ENCODE results near the gene GRK3.
"Not testable (repeated sequence)": the region's sequence is repeated elsewhere in the genome, so short reads cannot be mapped to it uniquely, and the experiment has no call there.

The GRK3 gene

DNA sequence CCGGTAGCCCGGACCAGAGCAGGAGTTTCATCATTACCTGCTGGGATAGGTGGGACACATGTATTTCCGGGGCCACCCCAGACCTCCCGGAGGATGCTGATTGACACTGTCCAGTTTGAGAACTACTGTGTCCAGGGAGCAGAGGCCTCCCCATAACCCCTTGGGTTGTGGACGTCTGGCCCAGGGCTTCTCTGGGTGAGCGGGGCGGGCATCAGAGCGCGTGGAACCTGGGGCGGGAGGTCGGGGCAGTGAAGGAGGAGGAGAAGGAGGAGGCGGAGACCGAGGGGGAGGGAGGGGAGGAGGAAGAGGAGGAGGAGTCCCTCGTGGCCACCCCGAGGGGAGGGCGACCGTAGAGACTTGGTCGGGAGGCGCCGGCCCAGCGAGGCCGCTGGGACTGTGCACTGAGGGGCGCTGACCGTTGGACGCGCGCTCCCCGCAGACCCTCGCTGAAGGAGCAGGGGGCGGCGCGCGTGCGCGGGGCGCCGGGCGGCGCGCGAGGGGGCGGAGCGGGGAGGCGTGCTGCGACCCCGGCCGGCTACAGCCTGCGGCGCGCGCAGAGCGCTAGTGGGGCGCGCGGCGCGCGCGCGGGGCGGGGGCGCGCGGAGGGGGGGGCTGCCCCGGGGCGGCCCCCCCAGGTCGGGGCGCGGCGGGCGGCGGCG is at the start of gene GRK3:
TSS of gene GRK3 (plus strand) at position 356 of the 659 bp plus-strand sequence. CDS start 366 bp downstream, outside the sequence.
- DNase-seq, result no peak

GRCh38 chr22:25518000-25518663 is 46.3 kb upstream of the GRK3 start:
- no peak for DNase-seq

- no peak for DNase-seq
Observed at GRCh38 chr22:25525376-25525775, 39.1 kb upstream of the GRK3 start.

- DNase-seq, result not testable (repeated sequence)
Observed at GRCh38 chr22:25525804-25526584, 38.5 kb upstream of the GRK3 start.

- DNase-seq, result not testable (repeated sequence)
Observed at GRCh38 chr22:25527016-25527415, 37.5 kb upstream of the GRK3 start.

GRCh38 chr22:25528068-25528467 is 36.4 kb upstream of the GRK3 start:
- DNase-seq, result not testable (repeated sequence)

DNA sequence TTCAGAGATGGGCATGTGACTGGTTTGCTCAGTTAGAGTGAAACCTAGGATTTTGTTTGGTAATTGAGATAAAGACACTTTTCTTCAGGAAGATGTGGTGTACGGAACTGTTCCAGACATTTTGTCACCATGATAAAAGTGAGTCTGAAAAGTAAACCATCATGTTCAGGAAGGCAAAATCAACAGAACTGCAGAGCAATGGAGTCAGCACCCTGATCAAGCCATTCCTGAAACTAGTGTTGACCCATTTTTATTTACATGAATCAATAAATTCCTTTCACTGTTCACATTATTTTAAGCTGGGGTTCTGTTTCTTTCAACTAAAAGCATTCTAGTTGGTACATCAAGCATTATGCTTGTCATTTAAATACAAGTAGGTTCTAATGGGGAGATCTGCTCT is 35.4 kb upstream of the GRK3 start:
- DNase-seq, result not testable (repeated sequence)

DNA sequence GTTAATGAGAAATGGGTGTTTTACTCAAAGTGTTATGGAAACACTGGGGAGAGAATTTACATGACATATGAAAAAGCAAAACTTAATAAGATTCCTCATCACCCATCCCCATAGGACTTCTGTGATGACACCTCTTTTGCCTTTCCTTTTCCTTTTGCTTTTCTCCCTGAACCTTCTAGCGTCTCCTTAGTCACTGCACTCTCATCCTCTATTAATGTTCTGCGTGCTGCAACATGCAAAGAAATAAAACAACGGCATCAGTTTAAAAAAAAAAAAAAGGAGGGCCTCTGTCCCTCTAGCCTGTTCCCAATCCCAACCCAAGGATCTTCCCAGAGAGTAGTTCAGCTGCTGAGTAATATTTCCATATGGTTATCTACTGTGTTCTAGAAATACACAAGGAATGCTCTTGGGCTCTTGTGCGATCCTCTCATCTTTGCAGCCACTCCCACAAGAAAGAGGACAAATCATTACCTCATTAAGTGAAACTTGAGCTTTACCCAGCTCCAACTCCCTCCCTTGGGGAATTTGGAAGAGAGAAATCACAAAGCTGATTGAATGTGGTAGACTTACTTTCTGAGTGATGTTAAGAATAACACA is 34.8 kb upstream of the GRK3 start:
- not testable (repeated sequence) for DNase-seq

GRCh38 chr22:25531677-25532076 is 32.8 kb upstream of the GRK3 start:
- not testable (repeated sequence) for DNase-seq

- no peak for DNase-seq
Observed at GRCh38 chr22:25534724-25535123, 29.8 kb upstream of the GRK3 start.

DNA sequence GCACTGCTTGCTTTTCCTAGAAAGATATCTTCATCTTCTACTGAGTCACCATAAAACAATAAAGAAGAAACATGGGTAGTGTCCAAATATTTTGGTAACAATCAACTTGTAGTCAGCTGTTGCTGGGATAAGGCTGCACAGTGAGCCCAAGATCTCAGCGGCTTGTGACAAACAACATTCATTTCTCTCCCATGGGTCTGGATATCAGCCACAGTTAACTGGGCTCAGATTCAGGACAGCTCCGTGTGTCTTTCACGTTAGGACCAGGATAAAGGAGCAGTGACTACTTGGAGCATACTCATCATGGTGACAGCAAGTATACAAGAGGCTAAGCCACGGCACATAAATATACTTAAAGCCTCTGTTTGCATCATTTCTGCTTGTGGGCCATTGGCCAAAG is 27.9 kb upstream of the GRK3 start:
- DNase-seq, result no peak

DNA sequence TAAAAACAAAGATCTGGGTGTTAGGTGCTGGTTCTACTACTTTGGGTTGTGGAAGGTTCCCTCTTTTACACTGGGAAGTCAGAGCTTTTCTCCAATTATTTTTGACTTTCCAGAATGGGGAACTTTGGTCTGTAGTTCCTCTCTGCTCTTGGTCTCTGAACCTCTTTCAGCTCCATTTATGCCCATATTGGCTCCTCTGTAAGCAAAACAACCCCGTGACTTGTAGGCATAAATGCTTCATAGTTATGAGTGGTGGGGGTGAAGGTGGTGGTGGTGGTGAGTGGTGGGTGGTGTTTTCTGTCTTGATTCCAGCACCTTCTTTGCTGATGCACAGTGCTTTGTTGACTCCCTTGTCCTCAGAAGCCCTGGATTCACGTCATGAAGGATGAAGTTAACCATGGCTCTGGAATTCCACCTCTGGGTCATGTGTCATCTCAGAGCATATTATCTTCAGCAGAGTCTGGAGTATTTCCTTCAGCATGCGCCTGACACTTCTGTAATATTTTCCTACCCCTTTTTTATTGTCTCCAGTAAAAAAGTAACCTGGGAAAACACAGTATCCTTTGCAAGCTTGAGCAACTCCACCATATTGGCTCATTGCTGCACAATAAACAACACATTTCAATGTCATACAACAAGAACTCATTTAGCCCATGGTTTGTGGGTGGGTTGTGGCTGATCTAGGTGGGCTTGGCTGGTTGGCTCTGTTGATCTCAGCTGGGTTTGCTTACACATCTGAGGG is 24.1 kb upstream of the GRK3 start:
- DNase-seq, result no peak

DNA sequence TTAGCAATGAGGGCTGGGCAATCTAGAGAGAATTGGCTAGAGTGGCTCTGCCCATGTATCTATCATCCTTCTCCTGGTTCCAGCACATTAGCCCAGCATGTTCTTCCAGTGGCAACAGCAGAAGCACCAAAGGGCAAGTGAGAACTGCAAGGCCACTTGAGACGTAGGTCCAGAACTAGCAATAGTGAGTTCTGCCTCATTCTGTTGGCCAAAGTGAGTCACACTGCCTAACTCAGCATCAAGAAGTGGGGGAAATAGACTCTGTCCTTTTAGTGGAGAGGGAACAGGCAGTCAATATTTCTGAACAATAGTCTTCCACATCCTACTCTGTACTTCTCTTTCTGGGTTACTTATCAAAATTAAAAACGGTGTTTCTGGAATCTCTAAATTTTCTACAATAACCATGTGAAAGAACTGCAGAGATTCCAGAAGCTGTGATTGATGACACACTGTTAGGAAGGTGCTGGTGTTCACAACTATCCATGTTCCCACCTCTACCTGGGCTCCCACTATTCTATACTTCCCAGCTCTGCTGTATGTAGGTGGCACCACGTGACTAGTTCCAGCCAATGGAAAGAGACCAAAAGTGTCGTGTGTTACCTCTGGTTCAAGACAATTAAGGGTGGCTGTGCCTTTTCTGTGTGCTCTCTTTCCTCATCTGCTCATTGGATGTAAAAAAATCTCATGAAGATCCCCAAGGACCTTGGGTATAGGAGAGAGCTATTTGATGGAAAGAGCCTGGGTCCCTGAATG is 23.4 kb upstream of the GRK3 start:
- DNase-seq, result no peak

DNA sequence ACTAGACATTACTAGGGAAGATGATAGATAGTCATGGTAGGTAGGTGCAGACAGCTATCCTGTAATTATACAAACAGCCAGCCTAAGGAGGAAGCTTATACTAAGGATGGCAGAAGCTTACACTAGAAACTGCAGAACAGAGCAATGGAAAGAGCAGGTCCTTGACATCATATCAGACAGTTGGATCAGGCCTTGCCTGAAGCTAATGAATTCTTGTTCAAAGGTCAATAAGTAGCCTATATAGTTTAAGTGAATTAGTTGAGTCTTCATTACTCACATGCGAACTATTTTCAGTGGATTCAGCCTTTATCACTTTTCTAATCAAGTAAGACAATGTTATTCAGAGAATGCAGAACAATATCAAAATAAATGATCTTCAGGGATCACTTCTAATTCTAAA is 22.3 kb upstream of the GRK3 start:
- no peak for DNase-seq

DNA sequence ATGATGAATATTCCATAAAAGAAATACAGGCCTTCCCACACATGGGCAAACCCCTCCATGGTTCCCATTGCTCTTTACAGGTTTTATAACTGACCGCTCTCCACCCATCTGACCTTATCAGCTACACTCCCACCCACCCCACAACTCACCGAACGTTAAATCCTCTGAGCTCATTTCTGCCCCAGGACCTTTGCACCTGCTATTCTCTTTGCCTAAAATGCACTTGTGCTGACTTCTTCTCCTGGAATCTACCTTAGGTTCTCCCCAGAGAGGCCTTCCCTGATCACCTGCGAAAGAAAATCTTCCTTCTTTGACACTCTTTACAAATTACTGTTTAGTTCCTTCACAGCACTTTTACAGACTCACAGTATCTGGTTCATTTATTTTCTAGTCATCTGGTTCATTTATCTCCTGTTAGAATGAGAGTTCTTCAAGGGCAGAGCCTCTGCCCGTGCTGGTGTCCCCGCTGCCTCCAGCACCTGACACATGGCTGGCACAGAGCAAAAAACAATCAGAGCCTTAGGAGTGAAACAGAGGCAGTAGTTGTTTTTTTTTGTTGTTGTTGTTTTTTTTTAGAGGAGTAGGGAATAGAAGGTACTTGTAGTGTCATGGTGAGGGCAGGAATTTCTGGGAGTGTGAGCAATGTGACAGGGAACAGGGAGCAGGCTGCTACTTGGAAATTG is 21.6 kb upstream of the GRK3 start:
- DNase-seq, result no peak

- DNase-seq, result no peak
Observed at GRCh38 chr22:25545146-25545545, 19.3 kb upstream of the GRK3 start.

DNA sequence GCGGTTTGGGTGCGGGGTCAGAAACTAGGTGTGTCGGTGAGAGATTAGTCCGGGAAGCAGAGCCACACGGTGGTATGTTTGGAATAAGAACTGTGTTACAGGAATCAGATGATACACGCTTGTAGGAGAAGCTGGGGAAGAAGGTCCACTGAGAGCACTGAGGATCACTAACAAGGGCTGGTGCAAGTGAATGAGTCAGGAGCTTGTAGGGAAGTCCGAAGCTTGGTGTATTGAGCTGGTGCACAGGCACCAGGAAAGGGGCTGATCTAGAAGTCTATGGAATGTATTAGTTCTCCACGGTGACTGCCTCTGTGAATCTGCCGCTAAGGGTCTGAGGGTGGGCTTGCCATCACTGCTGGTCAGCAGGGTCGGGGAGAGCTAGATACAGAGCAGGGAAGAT is 18.8 kb upstream of the GRK3 start:
- DNase-seq, result no peak

DNA sequence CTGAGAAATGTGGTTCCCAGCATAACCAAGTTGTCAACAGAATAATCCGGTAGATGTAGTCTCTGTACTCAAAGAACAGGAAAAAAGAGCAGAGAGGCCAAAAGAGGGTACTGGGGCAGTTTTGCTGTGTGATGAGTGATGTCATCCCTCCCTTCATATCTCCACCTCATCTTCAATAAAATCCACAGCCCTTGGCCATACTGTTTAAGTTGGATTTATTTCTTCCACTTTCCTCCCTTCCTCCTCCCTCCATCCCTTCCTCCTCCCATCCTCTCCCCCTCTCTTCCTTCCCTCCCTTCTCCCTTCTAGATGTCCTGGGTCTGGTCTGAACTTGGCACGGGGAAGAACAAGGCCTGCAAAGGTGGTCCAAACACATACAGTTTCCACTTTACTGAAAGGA is 18.2 kb upstream of the GRK3 start:
- no peak for DNase-seq

GRCh38 chr22:25546751-25547150 is 17.7 kb upstream of the GRK3 start:
- no peak for DNase-seq

DNA sequence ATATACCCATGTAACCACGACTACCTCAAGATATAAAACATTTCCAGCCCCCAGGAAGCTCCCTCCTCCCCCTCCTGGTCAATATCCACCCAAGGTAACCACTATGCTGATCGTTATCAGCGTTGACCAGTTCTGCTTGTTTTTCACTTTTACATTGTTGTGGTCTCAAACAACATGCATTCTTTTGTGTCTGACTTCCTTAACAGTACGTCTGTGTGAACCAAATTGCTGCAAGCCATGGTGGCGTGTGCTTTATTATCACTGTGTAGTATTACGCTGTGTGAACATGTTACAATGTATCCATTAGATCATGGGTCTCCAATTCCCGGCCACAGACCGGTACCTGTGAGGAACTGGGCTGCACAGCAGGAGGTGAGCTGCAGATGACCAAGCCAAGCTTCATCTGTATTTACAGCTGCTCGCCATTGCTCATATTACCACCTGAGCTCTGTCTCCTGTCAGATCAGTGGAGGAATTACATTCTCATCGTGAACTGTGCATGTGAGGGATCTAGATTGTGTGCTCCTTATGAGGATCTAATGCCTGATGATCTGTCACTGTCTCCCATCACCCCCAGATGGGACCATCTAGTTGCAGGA is 15.5 kb upstream of the GRK3 start:
- no peak for DNase-seq

GRCh38 chr22:25551396-25551795 is 13.1 kb upstream of the GRK3 start:
- DNase-seq, result no peak
